Fibroblast of lung (primary cell): ENCODE data around the gene TBL1X.

ENCODE experiments used
- CTCF ChIP-seq, 2 donors: IDR thresholded peaks in 1 of 2; conservative IDR thresholded peaks in 1 of 2; 1 replicate in 1 of 2; 2 replicates in 1 of 2; pipeline ENCODE4 v1.5.1; 2011 to 2012; ENCODE audit warnings: low read length in 2 of 2, control low read depth in 1 of 2, inconsistent platforms in 1 of 2, low read depth in 1 of 2, mild to moderate bottlenecking in 1 of 2
- EZH2 ChIP-seq: IDR thresholded peaks from 2 replicates; pipeline ENCODE4 v1.5.1; 2012; ENCODE audit warnings: low read length, control low read depth, mild to moderate bottlenecking; ENCODE audit errors: missing control alignments

GRCh38 chrX:9566150-9566621, 101.3 kb downstream of the TBL1X start:
- TF ChIP-seq EZH2 (no peak), CTCF (conservative IDR thresholded peaks at IDR 0.05 in 1 of 2, IDR thresholded peaks at IDR 0.05 in 1 of 2; ENCODE audit: low read depth in 1 of 2, low read length in 2 of 2) (no peak)
